ENCODE measurements around the gene ZBTB33. TPM values are rescaled to one million over a fixed set of nuclear protein-coding genes. Genes with fewer than 3 reads are reported as not detected.

The ZBTB33 gene
- total and polyA plus RNA-seq, 2 experiments from 2014 or later = 8.5 to 11.6 TPM

GRCh38 chrX:120305531-120306141 lies 55.0 kb downstream of the ZBTB33 start:
- H3K36me3 ChIP-seq (ENCODE audit: low read depth) = no peaks in the 10 kb centered on the region
- TF ChIP-seq EZH2 (IDR thresholded peaks at IDR 0.05; ENCODE audit: insufficient read depth, poor library complexity, severe bottlenecking) (no peak), EZH2phosphoT487 (IDR thresholded peaks at IDR 0.05; ENCODE audit: insufficient read depth, low read depth) (no peak)
- no peak for DNase-seq
- no peaks in the 10 kb centered on the region for H4K20me1 ChIP-seq (ENCODE audit: insufficient read depth)
- no peak overlapping the region for H3K4me3 ChIP-seq
- H2AFZ ChIP-seq = no peak overlapping the region
- no peaks in the 10 kb centered on the region for H3K9me3 ChIP-seq (ENCODE audit: low read depth)
- H3K27ac ChIP-seq = no peak overlapping the region
- H3K9ac ChIP-seq = no peak overlapping the region
- H3K4me2 ChIP-seq (ENCODE audit: unreplicated experiment) = no peak overlapping the region
- no peaks in the 10 kb centered on the region for H3F3A ChIP-seq (ENCODE audit: insufficient read depth)
- in situ Hi-C loops (cut with MboI) = no loop called here
- H3K27me3 ChIP-seq (replicated peaks; ENCODE audit: insufficient read depth) = peaks cover 21% of the 10 kb centered on the region
- WGBS, 2 experiments (ENCODE audit: low coverage in 1 of 2, low lambda C conversion rate in 2 of 2, missing lambda C conversion rate in 2 of 2) = 31 to 47% methylated on average over 7 to 11 of the region's 11 CpGs
- H3K9me2 ChIP-seq (ENCODE audit: insufficient read depth) = no peaks in the 10 kb centered on the region
- H3K79me2 ChIP-seq (ENCODE audit: insufficient read depth) = no peaks in the 10 kb centered on the region
- H3K4me1 ChIP-seq (ENCODE audit: insufficient read depth) = no peaks in the 10 kb centered on the region

GRCh38 chrX:120306630-120307029 lies 56.0 kb downstream of the ZBTB33 start:
- in situ Hi-C loops (cut with MboI) = no loop called here
- Histone ChIP-seq H4K20me1 (ENCODE audit: insufficient read depth) (no peaks in the 10 kb centered on the region), H3K36me3 (ENCODE audit: low read depth) (no peaks in the 10 kb centered on the region), H2AFZ (no peak overlapping the region), H3K27ac (no peak overlapping the region), H3K4me3 (no peak overlapping the region), H3K27me3 (replicated peaks; ENCODE audit: insufficient read depth) (peaks cover 21% of the 10 kb centered on the region), H3K4me2 (ENCODE audit: unreplicated experiment) (no peak overlapping the region), H3K9me3 (ENCODE audit: low read depth) (no peaks in the 10 kb centered on the region), H3K79me2 (ENCODE audit: insufficient read depth) (no peaks in the 10 kb centered on the region), H3K9me2 (ENCODE audit: insufficient read depth) (no peaks in the 10 kb centered on the region), H3K9ac (no peak overlapping the region), H3K4me1 (ENCODE audit: insufficient read depth) (no peaks in the 10 kb centered on the region), H3F3A (ENCODE audit: insufficient read depth) (no peaks in the 10 kb centered on the region)
- TF ChIP-seq EZH2 (IDR thresholded peaks at IDR 0.05; ENCODE audit: insufficient read depth, poor library complexity, severe bottlenecking) = no peak
- TF ChIP-seq EZH2phosphoT487 (IDR thresholded peaks at IDR 0.05; ENCODE audit: insufficient read depth, low read depth) = no peak
- 69 to 82% methylated on average over 2 of the region's 2 CpGs for WGBS, 2 experiments (ENCODE audit: low coverage in 1 of 2, low lambda C conversion rate in 2 of 2, missing lambda C conversion rate in 2 of 2)
- no peak for DNase-seq

Other genes with a start within 250 kb of the ZBTB33 start
- gene RHOXF2B, start 173.1 kb upstream of the ZBTB33 start, total RNA-seq (2014; rRNA removed; shearing (Covaris generic)) = not detected in 2 replicates
- gene RHOXF2B, start 173.1 kb upstream of the ZBTB33 start, polyA plus RNA-seq (2016; fragmentation: Nextera tagmentation; extraction: Ambion mirVana) = not detected in 2 replicates
- not detected in 2 replicates for gene RHOXF1, start 134.9 kb upstream of the ZBTB33 start, total RNA-seq (2014; rRNA removed; shearing (Covaris generic))
- not detected in 2 replicates for gene RHOXF1, start 134.9 kb upstream of the ZBTB33 start, polyA plus RNA-seq (2016; fragmentation: Nextera tagmentation; extraction: Ambion mirVana)
- gene RHOXF2, start 92.2 kb upstream of the ZBTB33 start, total RNA-seq (2014; rRNA removed; shearing (Covaris generic)) = not detected in 2 replicates
- gene RHOXF2, start 92.2 kb upstream of the ZBTB33 start, polyA plus RNA-seq (2016; fragmentation: Nextera tagmentation; extraction: Ambion mirVana) = not detected in 2 replicates
- gene TMEM255A, start 60.6 kb downstream of the ZBTB33 start, total RNA-seq (2014; rRNA removed; shearing (Covaris generic)) = not detected in 2 replicates
- not detected in 2 replicates for gene TMEM255A, start 60.6 kb downstream of the ZBTB33 start, polyA plus RNA-seq (2016; fragmentation: Nextera tagmentation; extraction: Ambion mirVana)
- gene ATP1B4, start 111.3 kb downstream of the ZBTB33 start, total RNA-seq (2014; rRNA removed; shearing (Covaris generic)) = not detected in 2 replicates
- gene ATP1B4, start 111.3 kb downstream of the ZBTB33 start, polyA plus RNA-seq (2016; fragmentation: Nextera tagmentation; extraction: Ambion mirVana) = not detected in 2 replicates
- 155 and 175 TPM in 2 replicates for gene LAMP2, start 218.5 kb downstream of the ZBTB33 start, total RNA-seq (2014; rRNA removed; shearing (Covaris generic))
- 275 TPM in 2 replicates for gene LAMP2, start 218.5 kb downstream of the ZBTB33 start, polyA plus RNA-seq (2016; fragmentation: Nextera tagmentation; extraction: Ambion mirVana)